ENCODE results near the gene MTM1. TPM values are rescaled to one million over a fixed set of nuclear protein-coding genes. Genes with fewer than 3 reads are reported as not detected.

Gene MTM1
- total and polyA plus RNA-seq, 9 of the 15 experiments (the other 6 are each of a cell fraction or from before 2014, with no cell fraction given): 5.6 to 13.3 (median 9.5) TPM

GRCh38 chrX:150697641-150698040 is 129.2 kb downstream of the MTM1 start (continued):
- TF ChIP-seq SFPQ (IDR thresholded peaks at IDR 0.05; ENCODE audit: low read depth, low read length) (no peak), ZKSCAN1 (IDR thresholded peaks at IDR 0.05; ENCODE audit: low read depth, low read length) (no peak), HNRNPUL1 (IDR thresholded peaks at IDR 0.05; ENCODE audit: low read length) (no peak)
- TF ChIP-seq, protein P1, sequence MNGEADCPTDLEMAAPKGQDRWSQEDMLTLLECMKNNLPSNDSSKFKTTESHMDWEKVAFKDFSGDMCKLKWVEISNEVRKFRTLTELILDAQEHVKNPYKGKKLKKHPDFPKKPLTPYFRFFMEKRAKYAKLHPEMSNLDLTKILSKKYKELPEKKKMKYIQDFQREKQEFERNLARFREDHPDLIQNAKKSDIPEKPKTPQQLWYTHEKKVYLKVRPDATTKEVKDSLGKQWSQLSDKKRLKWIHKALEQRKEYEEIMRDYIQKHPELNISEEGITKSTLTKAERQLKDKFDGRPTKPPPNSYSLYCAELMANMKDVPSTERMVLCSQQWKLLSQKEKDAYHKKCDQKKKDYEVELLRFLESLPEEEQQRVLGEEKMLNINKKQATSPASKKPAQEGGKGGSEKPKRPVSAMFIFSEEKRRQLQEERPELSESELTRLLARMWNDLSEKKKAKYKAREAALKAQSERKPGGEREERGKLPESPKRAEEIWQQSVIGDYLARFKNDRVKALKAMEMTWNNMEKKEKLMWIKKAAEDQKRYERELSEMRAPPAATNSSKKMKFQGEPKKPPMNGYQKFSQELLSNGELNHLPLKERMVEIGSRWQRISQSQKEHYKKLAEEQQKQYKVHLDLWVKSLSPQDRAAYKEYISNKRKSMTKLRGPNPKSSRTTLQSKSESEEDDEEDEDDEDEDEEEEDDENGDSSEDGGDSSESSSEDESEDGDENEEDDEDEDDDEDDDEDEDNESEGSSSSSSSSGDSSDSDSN (IDR thresholded peaks at IDR 0.05; ENCODE audit: borderline replicate concordance in 1 of 2, low read depth in 2 of 2, low read length in 2 of 2): no peak
- TF ChIP-seq, protein P2, sequence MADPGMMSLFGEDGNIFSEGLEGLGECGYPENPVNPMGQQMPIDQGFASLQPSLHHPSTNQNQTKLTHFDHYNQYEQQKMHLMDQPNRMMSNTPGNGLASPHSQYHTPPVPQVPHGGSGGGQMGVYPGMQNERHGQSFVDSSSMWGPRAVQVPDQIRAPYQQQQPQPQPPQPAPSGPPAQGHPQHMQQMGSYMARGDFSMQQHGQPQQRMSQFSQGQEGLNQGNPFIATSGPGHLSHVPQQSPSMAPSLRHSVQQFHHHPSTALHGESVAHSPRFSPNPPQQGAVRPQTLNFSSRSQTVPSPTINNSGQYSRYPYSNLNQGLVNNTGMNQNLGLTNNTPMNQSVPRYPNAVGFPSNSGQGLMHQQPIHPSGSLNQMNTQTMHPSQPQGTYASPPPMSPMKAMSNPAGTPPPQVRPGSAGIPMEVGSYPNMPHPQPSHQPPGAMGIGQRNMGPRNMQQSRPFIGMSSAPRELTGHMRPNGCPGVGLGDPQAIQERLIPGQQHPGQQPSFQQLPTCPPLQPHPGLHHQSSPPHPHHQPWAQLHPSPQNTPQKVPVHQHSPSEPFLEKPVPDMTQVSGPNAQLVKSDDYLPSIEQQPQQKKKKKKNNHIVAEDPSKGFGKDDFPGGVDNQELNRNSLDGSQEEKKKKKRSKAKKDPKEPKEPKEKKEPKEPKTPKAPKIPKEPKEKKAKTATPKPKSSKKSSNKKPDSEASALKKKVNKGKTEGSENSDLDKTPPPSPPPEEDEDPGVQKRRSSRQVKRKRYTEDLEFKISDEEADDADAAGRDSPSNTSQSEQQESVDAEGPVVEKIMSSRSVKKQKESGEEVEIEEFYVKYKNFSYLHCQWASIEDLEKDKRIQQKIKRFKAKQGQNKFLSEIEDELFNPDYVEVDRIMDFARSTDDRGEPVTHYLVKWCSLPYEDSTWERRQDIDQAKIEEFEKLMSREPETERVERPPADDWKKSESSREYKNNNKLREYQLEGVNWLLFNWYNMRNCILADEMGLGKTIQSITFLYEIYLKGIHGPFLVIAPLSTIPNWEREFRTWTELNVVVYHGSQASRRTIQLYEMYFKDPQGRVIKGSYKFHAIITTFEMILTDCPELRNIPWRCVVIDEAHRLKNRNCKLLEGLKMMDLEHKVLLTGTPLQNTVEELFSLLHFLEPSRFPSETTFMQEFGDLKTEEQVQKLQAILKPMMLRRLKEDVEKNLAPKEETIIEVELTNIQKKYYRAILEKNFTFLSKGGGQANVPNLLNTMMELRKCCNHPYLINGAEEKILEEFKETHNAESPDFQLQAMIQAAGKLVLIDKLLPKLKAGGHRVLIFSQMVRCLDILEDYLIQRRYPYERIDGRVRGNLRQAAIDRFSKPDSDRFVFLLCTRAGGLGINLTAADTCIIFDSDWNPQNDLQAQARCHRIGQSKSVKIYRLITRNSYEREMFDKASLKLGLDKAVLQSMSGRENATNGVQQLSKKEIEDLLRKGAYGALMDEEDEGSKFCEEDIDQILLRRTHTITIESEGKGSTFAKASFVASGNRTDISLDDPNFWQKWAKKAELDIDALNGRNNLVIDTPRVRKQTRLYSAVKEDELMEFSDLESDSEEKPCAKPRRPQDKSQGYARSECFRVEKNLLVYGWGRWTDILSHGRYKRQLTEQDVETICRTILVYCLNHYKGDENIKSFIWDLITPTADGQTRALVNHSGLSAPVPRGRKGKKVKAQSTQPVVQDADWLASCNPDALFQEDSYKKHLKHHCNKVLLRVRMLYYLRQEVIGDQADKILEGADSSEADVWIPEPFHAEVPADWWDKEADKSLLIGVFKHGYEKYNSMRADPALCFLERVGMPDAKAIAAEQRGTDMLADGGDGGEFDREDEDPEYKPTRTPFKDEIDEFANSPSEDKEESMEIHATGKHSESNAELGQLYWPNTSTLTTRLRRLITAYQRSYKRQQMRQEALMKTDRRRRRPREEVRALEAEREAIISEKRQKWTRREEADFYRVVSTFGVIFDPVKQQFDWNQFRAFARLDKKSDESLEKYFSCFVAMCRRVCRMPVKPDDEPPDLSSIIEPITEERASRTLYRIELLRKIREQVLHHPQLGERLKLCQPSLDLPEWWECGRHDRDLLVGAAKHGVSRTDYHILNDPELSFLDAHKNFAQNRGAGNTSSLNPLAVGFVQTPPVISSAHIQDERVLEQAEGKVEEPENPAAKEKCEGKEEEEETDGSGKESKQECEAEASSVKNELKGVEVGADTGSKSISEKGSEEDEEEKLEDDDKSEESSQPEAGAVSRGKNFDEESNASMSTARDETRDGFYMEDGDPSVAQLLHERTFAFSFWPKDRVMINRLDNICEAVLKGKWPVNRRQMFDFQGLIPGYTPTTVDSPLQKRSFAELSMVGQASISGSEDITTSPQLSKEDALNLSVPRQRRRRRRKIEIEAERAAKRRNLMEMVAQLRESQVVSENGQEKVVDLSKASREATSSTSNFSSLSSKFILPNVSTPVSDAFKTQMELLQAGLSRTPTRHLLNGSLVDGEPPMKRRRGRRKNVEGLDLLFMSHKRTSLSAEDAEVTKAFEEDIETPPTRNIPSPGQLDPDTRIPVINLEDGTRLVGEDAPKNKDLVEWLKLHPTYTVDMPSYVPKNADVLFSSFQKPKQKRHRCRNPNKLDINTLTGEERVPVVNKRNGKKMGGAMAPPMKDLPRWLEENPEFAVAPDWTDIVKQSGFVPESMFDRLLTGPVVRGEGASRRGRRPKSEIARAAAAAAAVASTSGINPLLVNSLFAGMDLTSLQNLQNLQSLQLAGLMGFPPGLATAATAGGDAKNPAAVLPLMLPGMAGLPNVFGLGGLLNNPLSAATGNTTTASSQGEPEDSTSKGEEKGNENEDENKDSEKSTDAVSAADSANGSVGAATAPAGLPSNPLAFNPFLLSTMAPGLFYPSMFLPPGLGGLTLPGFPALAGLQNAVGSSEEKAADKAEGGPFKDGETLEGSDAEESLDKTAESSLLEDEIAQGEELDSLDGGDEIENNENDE (IDR thresholded peaks at IDR 0.05; ENCODE audit: low read depth, low read length): no peak
